Measurements from ENCODE around the gene ZNF346.

The ZNF346 gene

DNA sequence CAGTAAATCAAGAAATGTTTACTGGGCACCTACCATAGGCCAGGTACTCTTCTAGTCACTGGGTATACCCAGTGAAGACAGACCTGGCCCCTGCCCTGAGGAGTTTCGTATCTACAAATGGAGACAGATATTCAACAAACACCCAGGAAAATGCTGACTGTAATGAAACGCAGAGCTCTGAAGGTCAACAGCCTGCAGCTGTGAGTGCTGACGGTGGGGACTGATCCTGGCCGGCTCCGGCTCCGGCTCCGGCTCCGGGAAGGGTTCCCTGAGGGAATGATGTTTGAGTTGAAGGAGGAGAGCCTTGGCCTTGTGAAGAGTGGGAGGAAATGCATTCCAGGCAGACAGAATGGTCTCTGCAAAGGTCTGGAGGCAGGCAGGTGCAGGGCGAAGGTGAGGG is 87.3 kb downstream of the ZNF346 start:
- H3K4me3 ChIP-seq (ENCODE audit: low read depth, low read length) = no peak overlapping the region
- TF ChIP-seq, protein P1, sequence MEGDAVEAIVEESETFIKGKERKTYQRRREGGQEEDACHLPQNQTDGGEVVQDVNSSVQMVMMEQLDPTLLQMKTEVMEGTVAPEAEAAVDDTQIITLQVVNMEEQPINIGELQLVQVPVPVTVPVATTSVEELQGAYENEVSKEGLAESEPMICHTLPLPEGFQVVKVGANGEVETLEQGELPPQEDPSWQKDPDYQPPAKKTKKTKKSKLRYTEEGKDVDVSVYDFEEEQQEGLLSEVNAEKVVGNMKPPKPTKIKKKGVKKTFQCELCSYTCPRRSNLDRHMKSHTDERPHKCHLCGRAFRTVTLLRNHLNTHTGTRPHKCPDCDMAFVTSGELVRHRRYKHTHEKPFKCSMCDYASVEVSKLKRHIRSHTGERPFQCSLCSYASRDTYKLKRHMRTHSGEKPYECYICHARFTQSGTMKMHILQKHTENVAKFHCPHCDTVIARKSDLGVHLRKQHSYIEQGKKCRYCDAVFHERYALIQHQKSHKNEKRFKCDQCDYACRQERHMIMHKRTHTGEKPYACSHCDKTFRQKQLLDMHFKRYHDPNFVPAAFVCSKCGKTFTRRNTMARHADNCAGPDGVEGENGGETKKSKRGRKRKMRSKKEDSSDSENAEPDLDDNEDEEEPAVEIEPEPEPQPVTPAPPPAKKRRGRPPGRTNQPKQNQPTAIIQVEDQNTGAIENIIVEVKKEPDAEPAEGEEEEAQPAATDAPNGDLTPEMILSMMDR (conservative IDR thresholded peaks at IDR 0.05; ENCODE audit: low read depth, low read length) = no peak
- DNase-seq (ENCODE audit: low read depth) = no peak

DNA sequence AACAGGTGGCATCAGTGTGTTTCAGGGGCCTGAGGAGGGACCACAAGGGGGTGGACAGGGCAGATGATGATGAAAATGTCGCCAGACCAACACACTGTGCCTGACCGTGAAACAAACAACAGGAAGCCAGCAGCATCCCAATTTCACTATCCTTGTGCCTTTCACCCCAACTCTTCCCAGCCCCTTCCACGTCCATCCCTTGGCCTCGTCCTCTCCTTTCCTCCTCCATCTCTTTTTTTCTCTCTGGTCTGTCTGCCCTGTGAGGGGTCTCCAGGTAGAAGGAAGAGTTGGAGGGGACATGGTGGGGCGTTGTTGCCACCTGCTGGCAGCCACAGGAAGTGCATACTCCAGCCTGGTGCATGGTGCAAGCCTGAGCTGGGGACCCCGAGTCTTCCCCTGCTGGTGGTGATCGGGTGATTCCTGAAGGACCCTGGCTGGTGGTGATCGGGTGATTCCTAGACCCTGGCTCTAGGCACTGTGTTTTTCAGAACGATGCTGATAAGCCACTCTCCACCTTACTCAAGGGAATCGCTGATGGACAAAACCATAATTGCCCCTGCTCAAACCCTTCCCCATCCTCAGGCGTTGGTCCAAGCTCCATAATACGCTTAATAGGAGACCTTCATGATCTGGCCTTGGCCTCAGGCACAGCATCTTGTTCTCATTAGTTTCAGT is 89.4 kb downstream of the ZNF346 start:
- H3K4me3 ChIP-seq (ENCODE audit: low read depth, low read length) = no peak overlapping the region
- peak; percentile 52 for DNase-seq (ENCODE audit: low read depth)
- TF ChIP-seq, protein P1 (conservative IDR thresholded peaks at IDR 0.05; ENCODE audit: low read depth, low read length) = peak; percentile 98

DNA sequence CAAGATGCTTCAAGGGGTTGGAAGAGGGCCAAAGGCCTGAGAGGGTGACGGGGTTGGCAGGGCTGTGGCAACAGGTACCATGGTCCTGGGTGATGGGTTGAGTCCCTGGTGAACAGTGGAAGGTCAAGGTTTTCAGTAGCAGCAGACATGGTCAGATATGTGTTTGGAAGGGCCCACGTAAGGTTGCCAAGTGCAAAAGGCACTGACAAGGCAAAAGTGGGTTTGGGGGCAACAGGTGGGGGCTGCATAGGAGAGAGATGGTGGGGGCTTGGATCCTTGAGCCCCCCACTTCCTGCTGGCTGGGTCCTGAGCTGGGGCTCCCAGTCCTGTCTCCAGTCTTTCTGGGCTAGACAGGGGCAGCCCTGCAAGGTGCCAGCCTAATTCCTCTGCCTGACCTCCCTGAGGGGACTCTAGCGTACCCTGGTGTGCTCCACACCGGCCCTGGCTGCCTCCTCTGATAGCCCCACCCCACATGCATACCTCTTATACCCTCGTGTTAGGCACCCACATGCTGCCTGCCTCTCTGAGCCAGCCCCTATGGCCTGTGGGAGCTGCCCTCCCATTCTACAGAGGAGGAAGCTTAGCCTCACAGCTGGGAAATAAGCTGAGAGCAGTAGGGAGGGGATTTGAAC is 90.2 kb downstream of the ZNF346 start:
- H3K4me3 ChIP-seq (ENCODE audit: low read depth, low read length) = no peak overlapping the region
- no peak for DNase-seq (ENCODE audit: low read depth)
- TF ChIP-seq, protein P1 (conservative IDR thresholded peaks at IDR 0.05; ENCODE audit: low read depth, low read length) = no peak

DNA sequence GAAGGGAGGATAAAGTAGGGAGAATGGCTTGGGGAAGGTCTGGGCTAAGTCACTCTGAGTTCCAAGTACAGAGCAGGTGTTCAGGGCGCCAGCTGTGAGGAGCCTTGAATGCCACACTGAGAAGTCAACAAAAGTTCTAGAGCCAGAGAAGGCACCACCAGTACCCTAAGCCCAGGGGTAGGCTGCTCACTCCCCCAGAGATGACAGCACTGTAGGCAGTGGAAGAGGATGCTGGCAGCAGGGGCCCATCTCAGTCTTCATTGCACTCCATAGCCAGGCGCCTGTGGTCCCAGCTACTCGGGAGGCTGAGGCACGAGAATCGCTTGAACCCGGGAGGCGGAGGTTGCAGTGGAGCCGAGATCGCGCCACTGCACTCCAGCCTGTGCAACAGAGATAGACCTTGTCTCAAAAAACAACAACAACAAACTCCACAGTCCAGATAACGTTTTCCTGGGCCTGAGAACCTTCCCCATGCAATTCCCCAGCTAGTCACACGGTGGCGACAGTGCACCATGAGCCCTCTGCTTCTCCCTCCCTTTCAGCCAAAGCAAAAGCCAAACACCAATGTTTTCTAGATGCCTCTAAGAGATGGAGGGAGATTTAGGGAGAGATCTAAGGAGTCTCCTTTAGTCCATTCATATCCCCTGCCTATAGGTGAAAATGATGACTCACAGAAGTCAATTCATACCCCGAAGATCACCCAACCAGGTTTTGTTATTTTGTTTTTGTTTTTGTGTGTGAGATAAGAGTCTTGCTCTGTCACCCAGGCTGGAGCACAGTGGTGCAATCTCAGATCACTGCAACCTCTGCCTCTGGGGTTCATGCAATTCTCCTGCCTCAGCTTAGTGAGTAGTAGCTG is 91.3 kb downstream of the ZNF346 start:
- no peak overlapping the region for H3K4me3 ChIP-seq (ENCODE audit: low read depth, low read length)
- TF ChIP-seq, protein P1 (conservative IDR thresholded peaks at IDR 0.05; ENCODE audit: low read depth, low read length) = peak; percentile 99
- DNase-seq (ENCODE audit: low read depth) = peak; percentile 86

DNA sequence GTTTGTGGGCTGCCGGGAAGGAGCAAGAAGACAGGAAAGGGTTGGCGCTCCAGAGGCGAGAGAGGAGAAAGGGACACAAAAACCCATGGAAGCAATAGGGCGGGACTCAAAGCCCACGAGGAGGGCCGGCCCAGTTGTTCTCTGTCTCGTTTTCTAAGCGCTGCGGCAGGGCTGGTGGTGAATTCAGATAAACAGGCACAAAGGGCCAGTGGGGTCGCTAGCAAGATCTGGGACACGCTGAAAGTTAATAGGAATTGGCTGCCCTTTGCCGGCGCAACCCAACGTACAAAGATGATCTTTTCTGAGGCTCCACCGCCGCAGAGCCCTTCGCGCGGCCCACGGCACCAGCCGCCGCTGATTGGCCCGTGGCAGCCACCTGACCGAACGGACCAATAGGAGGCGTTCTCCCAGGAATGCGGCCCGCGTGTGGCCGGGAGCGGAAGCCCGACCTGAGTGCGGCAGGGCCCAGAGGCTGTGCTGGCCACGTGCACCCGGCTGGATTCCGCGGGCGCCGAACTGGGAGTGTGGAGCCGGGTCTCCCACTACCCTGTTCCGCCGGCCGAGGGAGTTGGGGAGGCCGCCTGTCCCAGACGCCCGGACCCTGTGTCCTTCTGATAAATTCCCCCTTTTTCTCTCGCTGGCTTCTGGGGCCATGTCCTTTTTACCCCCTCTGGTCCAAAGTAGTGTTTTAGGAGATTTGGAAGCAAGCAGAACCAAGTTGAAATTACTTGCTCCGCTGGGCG is 94.3 kb downstream of the ZNF346 start:
- H3K4me3 ChIP-seq (ENCODE audit: low read depth, low read length) = peak overlapping the region; percentile 36
- TF ChIP-seq, protein P1 (conservative IDR thresholded peaks at IDR 0.05; ENCODE audit: low read depth, low read length) = no peak
- DNase-seq (ENCODE audit: low read depth) = peak; percentile 91

DNA sequence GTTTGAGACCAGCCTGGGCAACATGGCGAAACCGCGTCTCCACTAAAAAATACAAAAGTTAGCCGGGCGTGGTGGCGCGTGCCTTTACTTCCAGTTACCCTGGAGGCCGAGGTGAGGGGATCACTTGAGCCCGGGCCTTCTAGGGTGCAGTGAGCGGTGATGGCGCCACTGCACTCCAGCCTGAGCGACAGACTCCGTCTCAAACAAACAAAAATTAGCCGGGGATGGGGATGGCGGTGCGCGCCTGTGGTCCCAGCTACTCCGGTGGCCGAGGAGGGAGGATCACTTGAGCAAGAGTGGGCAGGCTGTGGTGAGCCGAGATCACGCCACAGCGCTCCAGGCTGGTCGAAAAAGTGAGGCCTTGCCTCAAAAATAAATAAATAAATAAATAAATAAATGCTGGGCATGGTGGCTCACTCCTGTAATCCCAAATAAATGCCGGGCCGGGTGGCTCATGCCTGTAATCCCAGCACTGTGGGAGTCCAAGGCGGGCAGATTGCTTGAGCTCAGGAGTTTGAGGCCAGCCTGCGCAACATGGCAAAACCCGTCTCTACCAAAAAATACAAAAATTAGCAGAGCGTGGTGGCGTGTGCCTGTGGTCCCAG is 95.0 kb downstream of the ZNF346 start:
- DNase-seq (ENCODE audit: low read depth) = no peak
- TF ChIP-seq, protein P1 (conservative IDR thresholded peaks at IDR 0.05; ENCODE audit: low read depth, low read length) = no peak
- no peak overlapping the region for H3K4me3 ChIP-seq (ENCODE audit: low read depth, low read length)
